GM12874 (cell line): Measurements from ENCODE around the gene CAMK2A.

ENCODE experiments used
- CTCF ChIP-seq: IDR thresholded peaks from 2 replicates; pipeline ENCODE4 v1.5.1; 2011; ENCODE audit warnings: low read depth, mild to moderate bottlenecking, control low read depth, low read length, moderate library complexity; ENCODE audit not compliant: insufficient read depth

CAMK2A gene

GRCh38 chr5:150281987-150282386, 7.6 kb downstream of the CAMK2A start:
- TF ChIP-seq CTCF, result no peak

GRCh38 chr5:150279330-150280020, 10.1 kb downstream of the CAMK2A start:
- TF ChIP-seq CTCF, result no peak

GRCh38 chr5:150278916-150279315, 10.7 kb downstream of the CAMK2A start:
- TF ChIP-seq CTCF, result no peak

GRCh38 chr5:150278046-150278730, 11.4 kb downstream of the CAMK2A start:
- no peak for TF ChIP-seq CTCF

- TF ChIP-seq CTCF, result no peak
These were observed 12.5 kb downstream of the CAMK2A start for GRCh38 chr5:150277043-150277442.

- TF ChIP-seq CTCF, result no peak
These were observed 14.8 kb downstream of the CAMK2A start for GRCh38 chr5:150274811-150275210.

- TF ChIP-seq CTCF, result peak; percentile 10; the same call in 1 of the 2 replicates
These were observed 17.0 kb downstream of the CAMK2A start for GRCh38 chr5:150272531-150272930.
